Kidney epithelial cell (primary cell): ENCODE results near the gene MYO1A. TPM values are rescaled to one million over a fixed set of nuclear protein-coding genes. Genes with fewer than 3 reads are reported as not detected.
"Not testable (repeated sequence)": the region's sequence is repeated elsewhere in the genome, so short reads cannot be mapped to it uniquely, and the experiment has no call there.

Experiments used
- DNase-seq: peaks from one replicate; pipeline ENCODE4 v3.0.0-alpha.2; 2010; ENCODE audit warnings: low read depth
- H3K27me3 ChIP-seq: 2 replicates; pipeline ENCODE4 v1.6.0; 2011; ENCODE audit warnings: low read length; ENCODE audit not compliant: control insufficient read depth, insufficient read depth
- H3K36me3 ChIP-seq: 2 replicates; pipeline ENCODE4 v1.5.1; 2011; ENCODE audit warnings: low read length; ENCODE audit not compliant: control insufficient read depth, insufficient read depth
- H3K4me3 ChIP-seq: 2 replicates; pipeline ENCODE4 v1.5.1; 2011; ENCODE audit warnings: low read depth, mild to moderate bottlenecking, control low read depth, low read length
- total RNA-seq: library from RNA; depleted of rRNA; stranded (reverse); fragments of >200 nt; gene quantifications from 2 replicates; pipeline ENCODE4 v1.2.3, GENCODE V29; 2015
- TF ChIP-seq, protein P1 (sequence below): IDR thresholded peaks from 2 replicates; pipeline ENCODE4 v1.5.1; 2011; ENCODE audit warnings: mild to moderate bottlenecking, moderate library complexity, low read length, control low read depth, inconsistent platforms; ENCODE audit not compliant: insufficient read depth, poor library complexity, severe bottlenecking

Gene MYO1A
- total RNA-seq, 1 donor from 2014 or later, result not detected

DNA sequence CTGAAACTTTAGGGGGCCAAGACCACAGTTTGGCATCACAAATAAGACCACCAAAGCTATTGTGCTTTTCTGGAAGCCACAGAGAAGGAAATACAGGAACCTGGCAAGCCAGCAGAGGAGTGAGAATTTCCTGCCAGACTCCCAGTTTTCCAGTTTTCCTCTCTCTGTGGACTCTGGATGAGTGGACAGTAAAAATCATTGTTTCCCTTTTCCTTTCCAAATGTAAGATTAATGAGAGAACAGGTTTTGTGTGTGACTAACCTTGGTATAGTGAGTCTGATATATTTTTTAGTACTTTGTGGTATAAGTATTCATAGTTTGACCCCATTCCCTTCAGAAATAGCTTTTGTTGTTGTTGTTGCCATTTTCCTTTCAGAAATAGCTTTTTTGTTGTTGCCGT is 31.0 kb downstream of the MYO1A start:
- H3K36me3 ChIP-seq, result no peaks in the 10 kb centered on the region

DNA sequence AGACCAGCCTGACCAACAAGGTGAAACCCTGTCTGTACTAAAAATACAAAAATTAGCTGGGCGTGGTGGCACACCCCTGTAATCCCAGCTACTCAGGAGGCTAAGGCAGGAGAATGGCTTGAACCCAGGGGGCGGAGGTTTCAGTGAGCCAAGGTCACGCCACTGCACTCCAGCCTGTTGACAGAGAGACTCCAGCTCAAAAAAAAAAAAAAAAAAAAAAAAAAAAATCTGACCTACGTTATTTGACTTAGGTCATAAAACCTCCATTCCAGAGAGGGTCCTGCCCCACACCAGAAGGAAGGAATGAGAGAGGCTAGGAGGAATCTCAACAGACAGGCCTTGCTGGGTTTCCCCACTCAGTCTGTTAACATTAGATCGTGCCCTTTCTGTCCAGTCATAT is 31.6 kb downstream of the MYO1A start:
- DNase-seq, H3K36me3 ChIP-seq, H3K4me3 ChIP-seq: not testable (repeated sequence)
- H3K27me3 ChIP-seq, result peaks cover 20% of the 10 kb centered on the region

More for the DNA sequence above, 31.0 kb downstream of the MYO1A start:
- DNase-seq, result no peak
- TF ChIP-seq, protein P1, sequence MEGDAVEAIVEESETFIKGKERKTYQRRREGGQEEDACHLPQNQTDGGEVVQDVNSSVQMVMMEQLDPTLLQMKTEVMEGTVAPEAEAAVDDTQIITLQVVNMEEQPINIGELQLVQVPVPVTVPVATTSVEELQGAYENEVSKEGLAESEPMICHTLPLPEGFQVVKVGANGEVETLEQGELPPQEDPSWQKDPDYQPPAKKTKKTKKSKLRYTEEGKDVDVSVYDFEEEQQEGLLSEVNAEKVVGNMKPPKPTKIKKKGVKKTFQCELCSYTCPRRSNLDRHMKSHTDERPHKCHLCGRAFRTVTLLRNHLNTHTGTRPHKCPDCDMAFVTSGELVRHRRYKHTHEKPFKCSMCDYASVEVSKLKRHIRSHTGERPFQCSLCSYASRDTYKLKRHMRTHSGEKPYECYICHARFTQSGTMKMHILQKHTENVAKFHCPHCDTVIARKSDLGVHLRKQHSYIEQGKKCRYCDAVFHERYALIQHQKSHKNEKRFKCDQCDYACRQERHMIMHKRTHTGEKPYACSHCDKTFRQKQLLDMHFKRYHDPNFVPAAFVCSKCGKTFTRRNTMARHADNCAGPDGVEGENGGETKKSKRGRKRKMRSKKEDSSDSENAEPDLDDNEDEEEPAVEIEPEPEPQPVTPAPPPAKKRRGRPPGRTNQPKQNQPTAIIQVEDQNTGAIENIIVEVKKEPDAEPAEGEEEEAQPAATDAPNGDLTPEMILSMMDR, result no peak
- peaks cover 17% of the 10 kb centered on the region for H3K27me3 ChIP-seq
- H3K4me3 ChIP-seq, result no peak overlapping the region

DNA sequence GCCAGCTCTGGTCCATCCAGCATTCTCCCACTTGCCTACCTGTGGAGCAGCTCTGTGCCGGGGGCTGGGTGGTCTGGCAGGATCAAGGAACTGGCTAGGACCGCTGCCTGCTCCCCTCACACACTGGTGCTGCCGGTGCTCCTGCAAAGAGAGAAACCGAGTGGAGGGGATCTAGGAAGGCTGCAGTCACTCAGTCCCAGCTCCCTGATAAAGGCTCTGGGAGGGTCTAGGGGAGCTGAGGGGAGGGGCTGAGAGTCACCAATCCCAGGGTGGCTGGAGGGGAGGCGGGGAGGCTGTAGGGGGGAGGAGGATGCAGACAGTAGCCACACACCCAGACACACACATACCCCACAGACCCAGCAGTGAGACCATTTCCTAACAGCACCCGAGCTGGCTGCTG is 33.6 kb downstream of the MYO1A start, which contains the start of gene TAC3:
TAC3 (minus strand) TSS at position 182 of the 400 bp plus-strand sequence. CDS start 732 bp downstream, outside the sequence.
- peaks cover 28% of the 10 kb centered on the region for H3K27me3 ChIP-seq

DNA sequence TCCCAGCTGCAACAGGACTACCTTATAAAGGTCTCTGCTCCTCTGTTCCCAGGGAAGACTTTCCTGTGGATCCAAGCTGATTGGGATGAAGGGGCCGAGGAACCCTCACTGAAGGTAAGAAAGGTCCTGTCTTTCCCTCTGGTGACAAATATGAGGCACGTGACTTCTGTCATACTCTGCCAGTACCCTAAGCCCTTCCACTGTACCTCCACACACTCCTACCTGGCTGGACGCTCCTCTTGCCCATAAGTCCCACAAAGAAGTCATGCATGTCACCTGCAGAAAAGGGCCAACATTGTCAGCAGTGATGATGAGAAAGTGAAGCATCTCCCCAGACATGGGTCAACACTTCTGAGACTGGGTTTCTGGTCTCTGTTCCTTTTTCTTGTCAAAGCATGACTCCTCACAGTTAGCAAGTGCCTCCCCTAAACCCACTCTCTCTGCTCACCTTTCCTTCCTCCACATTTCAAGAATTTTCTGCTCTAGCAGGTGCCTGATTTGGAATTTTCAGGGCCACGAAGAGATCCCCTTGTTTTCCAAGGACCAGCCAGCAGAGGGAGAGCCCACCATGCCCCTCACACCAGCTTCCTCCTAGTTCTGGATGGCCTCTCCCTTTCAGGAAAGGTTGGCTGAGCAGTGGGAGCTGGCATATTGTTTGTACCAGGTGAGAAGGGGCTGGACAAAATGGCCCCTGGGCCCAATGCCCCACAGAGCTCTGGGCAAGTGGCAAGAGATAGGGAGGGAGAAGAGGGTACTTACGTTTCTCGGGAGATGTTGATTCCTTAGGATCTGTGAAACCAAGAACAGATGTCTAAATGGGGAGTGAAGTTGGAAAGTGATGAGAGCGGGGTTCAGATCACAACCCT is 37.1 kb downstream of the MYO1A start:
- Histone ChIP-seq H3K4me3 (no peak overlapping the region), H3K27me3 (peaks cover 26% of the 10 kb centered on the region), H3K36me3 (no peaks in the 10 kb centered on the region)
- DNase-seq, result no peak
- TF ChIP-seq, protein P1, result no peak

More for the DNA sequence above, 33.6 kb downstream of the MYO1A start, which contains the start of gene TAC3:
- H3K4me3 ChIP-seq, result no peak within 1 kb of the TSS
- TF ChIP-seq, protein P1, result no peak
- no peaks in the 10 kb centered on the region for H3K36me3 ChIP-seq
- DNase-seq, result no peak

DNA sequence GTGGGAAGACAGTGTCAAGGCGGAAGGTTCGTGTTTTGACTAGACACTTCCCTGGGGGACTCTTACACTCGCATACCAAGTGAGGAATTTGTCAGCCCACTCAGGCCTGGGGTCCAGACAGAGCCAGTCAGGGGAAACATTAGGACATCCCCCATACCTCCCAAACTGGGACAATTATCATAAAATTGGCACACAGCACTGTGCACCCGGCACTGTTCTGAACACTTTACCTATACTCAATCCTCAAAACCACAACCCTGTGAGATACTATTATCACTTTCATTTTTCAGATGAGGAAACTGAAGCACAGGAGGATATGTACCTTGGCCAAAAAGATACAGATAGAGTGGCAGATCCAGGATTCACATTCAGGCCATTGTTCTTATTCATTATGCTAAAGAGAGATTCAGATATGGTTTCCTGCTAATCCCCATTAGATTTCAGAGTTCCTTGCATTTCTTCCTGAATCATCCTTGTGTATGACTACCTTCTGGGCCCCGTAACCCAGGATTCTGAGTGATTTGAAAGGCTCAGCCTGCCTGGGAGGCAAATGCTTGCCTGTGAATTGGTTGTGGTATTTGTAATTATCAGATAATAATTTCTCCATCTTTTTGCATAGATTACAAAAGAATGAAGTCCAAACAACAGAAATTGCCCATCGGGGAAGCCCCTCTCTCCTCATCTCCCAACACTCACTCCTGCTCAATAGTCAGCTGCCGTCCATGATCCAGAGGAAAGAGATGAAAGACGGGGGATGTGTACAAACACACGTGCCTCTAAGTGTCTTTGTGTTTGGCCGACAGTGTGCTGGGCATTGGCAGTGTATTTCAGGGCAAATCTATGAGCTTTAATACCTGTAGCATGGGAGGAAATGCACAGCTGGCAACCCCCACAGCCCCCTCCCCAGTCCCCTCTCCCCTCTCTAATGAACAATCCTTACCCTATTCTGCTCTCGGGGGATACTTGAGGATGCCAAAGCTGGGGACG is 38.2 kb downstream of the MYO1A start:
- TF ChIP-seq, protein P1, result no peak
- no peak for DNase-seq
- Histone ChIP-seq H3K4me3 (no peak overlapping the region), H3K27me3 (peaks cover 26% of the 10 kb centered on the region), H3K36me3 (no peaks in the 10 kb centered on the region)
